Medulla oblongata (tissue), 1 donor: ENCODE results near the gene C20orf173.

Experiments used
- DNase-seq: peaks from one replicate; pipeline ENCODE4 v3.0.0-alpha.2; 2015; ENCODE audit errors: extremely low spot score

Gene C20orf173

DNA sequence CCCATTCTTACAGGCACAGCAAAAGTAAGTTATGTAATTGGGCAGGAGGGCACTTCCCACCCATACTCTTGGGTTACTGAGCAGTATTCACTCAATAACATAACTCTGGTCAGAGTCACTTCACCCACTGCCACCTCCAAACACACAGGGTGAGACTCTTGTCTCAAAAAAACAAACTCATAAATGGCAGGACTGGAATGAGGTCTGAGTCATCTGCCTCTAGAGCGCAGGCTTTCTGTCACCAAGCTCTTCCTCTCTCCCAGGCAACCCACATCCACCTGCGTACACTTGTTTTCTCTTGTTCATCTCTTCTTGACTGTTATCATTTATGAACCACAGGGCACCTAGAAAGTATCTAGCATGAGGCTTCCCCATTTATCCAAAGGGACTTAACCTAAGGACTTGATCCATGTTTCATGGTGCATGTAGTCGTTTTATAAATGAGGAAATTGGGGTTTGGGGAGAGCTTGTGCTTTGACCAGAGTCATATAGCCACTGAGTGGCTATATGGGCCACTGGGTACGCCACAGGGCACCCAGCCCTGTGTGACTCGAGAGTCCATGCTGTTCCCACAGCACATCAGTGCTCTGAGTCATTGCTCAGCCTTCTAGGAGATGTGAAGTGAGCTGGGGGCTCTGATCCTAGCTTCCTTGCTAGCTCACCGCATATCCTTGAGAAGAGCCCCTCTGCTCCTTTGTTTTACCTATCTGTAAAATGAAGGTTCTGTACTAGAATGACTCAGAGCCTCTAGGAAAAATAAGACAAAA, 22.4 kb downstream of the C20orf173 start:
- DNase-seq: no peak

DNA sequence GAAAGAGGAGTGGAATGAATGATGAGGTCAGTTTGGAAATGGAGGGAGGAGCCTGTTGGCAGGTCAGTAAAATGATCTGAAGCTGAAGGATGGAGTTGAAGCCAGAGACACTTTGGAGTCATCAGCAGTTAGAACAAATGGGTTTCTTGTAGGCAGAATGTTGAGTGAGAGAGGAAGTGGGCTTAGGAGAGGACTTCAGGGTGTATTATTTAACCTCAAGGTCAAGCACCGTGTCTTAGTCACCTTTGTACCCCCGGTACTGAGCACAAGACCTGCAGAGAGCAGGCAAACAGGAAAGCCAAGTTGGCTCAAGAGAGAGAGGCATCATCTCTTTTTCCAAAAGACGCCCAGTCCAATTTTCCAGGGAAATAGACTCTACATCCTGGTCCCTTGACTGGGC, 23.3 kb downstream of the C20orf173 start:
- DNase-seq: no peak

DNA sequence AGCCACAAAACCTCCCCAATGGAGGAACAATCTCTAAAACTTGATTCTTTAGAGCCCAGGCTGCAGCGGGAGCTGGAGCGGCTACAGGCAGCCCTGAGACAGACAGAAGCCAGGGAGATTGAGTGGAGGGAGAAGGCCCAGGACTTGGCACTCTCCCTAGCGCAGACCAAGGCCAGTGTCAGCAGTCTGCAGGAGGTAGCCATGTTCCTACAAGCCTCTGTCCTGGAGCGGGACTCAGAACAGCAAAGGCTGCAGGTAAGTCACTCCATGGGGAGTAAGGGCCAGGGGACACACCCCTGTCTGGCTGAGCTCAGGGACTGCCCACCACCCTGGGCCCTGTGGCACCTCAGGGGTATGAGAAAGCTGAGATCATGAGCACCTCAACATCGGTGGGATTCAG, 24.7 kb downstream of the C20orf173 start:
- no peak for DNase-seq

DNA sequence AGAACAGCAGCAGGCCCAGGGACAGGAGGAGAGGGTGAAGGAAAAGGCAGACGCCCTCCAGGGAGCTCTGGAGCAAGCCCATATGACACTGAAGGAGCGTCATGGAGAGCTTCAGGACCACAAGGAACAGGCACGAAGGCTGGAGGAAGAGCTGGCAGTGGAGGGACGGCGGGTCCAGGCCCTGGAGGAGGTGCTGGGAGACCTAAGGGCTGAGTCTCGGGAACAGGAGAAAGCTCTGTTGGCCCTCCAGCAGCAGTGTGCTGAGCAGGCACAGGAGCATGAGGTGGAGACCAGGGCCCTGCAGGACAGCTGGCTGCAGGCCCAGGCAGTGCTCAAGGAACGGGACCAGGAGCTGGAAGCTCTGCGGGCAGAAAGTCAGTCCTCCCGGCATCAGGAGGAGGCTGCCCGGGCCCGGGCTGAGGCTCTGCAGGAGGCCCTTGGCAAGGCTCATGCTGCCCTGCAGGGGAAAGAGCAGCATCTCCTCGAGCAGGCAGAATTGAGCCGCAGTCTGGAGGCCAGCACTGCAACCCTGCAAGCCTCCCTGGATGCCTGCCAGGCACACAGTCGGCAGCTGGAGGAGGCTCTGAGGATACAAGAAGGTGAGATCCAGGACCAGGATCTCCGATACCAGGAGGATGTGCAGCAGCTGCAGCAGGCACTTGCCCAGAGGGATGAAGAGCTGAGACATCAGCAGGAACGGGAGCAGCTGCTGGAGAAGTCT, 25.5 kb downstream of the C20orf173 start:
- DNase-seq: peak; percentile 68

DNA sequence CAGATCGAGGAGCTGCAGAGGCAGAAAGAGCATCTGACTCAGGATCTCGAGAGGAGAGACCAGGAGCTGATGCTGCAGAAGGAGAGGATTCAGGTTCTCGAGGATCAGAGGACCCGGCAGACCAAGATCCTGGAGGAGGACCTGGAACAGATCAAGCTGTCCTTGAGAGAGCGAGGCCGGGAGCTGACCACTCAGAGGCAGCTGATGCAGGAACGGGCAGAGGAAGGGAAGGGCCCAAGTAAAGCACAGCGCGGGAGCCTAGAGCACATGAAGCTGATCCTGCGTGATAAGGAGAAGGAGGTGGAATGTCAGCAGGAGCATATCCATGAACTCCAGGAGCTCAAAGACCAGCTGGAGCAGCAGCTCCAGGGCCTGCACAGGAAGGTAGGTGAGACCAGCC, 26.2 kb downstream of the C20orf173 start:
- no peak for DNase-seq

DNA sequence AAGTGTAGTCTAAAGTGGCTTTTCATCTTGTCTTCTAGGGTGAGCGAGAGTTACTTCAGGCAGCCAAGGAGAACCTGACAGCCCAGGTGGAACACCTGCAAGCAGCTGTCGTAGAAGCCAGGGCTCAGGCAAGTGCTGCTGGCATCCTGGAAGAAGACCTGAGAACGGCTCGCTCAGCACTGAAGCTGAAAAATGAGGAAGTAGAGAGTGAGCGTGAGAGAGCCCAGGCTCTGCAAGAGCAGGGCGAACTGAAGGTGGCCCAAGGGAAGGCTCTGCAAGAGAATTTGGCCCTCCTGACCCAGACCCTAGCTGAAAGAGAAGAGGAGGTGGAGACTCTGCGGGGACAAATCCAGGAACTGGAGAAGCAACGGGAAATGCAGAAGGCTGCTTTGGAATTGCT, 27.1 kb downstream of the C20orf173 start:
- peak; percentile 10 for DNase-seq

DNA sequence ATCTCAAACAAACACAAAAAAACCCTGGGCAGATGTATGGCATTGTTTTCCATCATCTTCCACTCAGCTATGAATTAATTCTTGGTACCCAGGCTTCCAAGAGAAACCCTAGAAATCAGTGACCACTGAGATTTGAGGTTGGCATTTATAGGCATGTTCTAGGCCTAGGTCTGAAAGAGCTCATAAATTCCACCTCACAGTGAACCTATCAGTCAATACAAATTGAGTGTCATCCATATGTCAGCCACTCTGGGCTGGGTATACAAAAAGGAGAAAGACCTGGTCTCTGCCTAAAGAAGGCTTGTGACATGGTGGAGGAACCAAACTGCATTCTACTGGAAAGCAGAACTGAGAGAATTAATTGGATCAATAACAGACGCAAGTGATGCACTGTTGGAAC, 30.2 kb downstream of the C20orf173 start:
- no peak for DNase-seq

DNA sequence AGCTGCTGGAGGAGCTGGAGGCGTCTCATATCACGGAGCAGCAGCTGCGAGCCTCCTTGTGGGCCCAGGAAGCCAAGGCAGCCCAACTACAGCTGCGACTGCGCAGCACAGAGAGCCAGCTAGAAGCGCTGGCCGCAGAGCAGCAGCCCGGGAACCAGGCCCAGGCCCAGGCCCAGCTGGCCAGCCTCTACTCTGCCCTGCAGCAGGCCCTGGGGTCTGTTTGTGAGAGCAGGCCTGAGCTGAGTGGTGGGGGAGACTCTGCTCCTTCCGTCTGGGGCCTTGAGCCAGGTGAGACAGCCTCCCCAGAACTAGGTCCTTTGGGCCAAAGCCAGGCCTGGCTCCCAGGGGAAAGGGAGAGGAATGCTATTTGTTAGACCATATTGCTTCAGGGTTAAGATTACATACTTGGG, 31.7 kb downstream of the C20orf173 start:
- peak; percentile 74 for DNase-seq

DNA sequence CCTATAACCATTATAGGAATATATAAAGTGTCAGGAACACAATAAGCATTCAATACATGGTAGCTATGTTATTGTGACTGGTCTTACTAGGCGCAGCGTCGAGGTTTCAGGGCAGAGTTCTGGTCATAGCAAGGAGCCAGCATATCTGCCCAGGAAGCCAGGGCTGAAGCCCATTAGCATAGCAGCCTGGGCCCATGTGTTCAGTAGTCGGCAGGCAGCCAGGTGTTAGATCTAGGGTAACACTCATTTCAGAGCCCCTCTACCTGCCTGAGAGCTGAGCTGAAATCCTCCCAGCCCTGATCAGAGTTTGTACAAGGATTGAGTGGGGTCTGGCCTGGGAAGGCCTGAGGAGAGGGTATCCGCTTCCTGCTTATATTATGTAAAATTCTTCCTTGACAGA, 32.1 kb downstream of the C20orf173 start:
- DNase-seq: no peak

DNA sequence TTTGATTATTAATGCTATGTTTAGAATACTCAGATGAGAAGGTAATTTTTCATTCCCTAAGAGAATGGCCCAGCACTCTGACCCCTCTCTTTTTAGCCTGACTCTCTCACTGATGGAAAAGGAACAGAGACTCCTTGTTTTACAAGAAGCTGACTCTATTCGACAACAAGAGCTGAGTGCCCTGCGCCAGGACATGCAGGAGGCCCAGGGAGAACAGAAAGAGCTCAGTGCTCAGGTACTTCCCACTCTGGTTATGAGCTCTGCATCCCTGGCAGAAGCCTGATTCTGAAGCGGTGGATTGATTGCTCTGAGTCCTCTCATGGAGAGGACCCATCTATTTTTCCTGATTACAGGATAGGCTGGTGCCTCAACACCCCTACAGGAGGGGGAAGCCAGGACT, 33.0 kb downstream of the C20orf173 start:
- DNase-seq: peak; percentile 7

DNA sequence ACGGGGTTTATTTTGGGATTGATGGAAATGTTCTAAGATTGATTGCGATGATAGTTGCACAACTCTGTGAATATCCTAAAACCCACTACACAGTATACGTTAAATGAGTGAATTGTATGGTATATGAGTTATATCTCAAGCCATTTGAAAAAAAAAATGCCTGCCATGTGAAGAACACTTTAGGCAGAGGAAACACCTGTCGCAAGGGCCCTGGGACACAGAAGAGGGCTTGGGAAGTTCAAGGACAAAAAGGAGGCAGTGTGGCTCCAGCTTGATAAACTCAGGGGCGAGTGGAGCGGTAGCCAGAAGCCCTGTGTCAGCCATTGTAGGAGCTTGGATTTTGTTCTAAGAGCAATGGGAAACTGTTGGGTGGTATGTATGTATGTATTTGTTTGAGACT, 37.1 kb downstream of the C20orf173 start:
- DNase-seq: no peak

DNA sequence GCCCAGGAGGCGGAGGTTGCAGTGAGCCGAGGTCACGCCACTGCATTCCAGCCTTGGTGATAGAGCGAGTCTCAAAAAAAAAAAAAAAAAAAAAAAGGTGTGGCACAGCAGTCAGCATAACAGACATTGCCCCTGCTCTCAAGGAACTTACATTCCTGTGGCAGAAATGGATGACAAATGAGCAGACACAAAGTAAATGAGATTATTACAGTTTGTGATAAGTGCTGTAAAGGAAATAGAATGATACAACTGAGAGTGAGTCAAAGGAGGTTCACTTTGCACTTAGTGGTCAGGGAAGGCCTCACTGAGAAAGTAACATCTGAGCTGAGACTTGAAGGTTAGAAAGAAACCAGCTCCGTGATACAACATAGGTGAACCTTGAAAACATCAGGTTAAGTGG, 37.6 kb downstream of the C20orf173 start:
- DNase-seq: no peak

DNA sequence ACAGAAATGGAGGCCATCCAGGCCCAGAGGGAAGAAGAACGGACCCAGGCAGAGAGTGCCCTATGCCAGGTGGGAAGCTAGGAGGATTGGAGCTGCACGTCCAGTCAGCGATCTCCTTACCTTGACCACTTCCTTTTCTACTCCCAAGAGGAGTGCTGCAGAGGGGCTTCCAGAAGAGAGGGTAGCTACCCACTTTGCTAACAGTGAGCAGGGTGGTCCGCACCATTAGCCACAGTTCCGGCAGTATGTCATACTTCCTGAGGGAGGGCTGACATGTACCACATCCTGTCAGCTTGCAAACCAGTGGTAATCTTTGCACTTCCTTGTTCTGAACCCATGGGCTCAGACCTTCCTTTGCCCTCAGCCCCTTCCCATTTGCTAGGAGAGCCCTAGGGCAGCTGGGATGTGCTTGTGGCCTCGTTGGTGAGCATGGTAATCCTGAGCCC, 38.7 kb downstream of the C20orf173 start:
- peak; percentile 36 for DNase-seq

DNA sequence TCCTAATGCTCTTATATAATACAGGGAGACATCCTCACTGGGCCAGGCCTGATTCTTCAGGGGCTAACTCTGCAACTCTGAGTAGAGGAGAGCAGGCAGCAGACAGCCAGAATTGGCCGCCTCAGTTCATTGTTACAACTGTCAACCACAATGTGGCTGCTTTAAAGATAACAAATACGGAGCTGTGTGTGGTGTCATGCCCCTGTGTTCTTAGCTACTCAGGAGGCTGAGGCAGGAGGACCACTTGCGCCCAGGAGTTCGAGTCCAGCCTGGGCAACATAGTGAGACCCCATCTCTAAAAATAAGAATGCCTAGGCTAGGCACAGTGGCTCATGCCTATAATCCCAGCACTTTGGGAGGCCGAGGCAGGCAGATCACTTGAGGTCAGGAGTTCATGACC, 39.7 kb downstream of the C20orf173 start:
- no peak for DNase-seq

DNA sequence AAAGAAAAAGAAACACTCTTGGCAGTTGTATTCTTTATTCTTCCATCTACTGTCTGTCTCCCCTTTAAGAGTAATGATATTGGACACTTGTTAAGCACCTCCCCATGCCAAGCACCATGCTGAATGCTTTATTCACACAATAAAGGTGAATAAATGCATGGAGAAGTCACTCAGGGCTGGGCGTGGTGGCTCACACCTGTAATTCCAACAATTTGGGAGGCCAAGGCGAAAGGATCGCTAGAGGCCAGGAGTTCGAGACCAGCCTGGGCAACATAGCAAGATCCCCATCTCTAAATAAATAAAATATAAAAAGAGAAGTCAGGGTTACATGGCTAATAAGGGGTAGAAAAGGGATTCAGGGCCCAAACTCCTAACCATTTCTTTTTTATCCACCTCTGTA, 42.0 kb downstream of the C20orf173 start:
- no peak for DNase-seq

DNA sequence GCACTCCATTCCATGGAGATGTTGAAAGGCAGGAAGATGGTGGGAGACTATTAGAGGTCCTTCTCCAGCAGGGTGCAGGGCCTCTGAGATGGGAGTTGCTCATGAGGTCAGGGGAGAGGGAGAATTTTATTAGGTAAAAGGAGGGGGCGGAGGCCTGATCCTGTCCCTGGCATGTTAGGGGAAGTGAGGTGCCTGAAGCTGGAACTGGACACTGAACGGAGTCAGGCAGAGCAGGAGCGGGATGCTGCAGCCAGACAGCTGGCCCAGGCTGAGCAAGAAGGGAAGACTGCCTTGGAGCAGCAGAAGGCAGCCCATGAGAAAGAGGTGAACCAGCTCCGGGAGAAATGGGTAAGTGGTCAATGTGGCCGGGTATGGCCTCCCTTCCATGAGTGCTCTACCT, 49.7 kb downstream of the C20orf173 start:
- no peak for DNase-seq

DNA sequence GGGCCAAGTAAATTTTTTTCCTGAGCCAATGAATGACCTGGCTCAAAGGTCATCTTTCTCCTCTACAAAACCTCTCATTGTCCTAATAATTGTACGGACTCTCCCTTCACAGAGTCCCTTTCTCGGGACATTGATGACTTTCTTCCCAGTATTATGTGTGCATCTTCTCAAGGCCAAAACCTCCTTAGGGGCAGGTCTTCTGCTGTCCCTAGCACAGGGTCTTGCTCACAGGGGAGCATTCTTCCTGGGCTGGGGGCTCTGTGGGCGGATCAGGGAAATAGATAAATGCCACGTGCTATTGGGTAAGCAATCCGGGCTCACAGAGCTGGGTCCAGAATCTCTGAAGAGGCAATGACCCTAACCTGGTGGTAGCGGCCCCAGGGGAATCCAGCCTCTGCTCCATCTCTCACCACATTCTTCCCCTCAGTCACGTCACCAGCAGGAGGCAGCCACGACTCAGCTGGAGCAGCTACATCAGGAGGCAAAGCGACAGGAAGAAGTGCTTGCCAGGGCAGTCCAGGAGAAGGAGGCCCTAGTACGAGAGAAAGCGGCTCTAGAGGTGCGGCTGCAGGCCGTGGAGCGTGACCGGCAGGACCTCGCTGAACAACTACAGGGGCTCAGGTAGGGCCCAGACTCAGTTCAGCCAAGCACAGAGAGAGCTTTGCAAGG, 50.5 kb downstream of the C20orf173 start:
- no peak for DNase-seq
